Right lobe of liver (tissue), 4 donors: ENCODE results near the gene HHAT.

Experiments
- CTCF ChIP-seq, 4 donors: fragments of 200-600 bp in 3 of 4; fragments of 450-650 bp in 1 of 4; IDR thresholded peaks; one replicate each; pipeline versions ENCODE4 v1.5.1 to v1.8.0; 2016 to 2022; ENCODE audit warnings: antibody characterized with exemption in 4 of 4, mild to moderate bottlenecking in 2 of 4
- POLR2A ChIP-seq: fragments of 450-650 bp; IDR thresholded peaks from one replicate; pipeline ENCODE4 v1.6.1; 2017; ENCODE audit warnings: antibody characterized with exemption, mild to moderate bottlenecking
- donor health status: DM: no; HTN: no; CAD: no.
- donor health status: DM: no; HTN: no; CAD: no.
- donor health status: DM: no; HTN: yes; CAD: no.

- no peak for TF ChIP-seq CTCF (IDR thresholded peaks at IDR 0.05)
- no peak for TF ChIP-seq POLR2A
Observed at GRCh38 chr1:210556475-210556874, 227.8 kb downstream of the HHAT start.
